Measurements from ENCODE around the gene PRR36. TPM values are rescaled to one million over a fixed set of nuclear protein-coding genes. Genes with fewer than 3 reads are reported as not detected.

Gene PRR36
- total RNA-seq, 2 experiments from 2014 or later: 0.17 TPM; not detected in 1

DNA sequence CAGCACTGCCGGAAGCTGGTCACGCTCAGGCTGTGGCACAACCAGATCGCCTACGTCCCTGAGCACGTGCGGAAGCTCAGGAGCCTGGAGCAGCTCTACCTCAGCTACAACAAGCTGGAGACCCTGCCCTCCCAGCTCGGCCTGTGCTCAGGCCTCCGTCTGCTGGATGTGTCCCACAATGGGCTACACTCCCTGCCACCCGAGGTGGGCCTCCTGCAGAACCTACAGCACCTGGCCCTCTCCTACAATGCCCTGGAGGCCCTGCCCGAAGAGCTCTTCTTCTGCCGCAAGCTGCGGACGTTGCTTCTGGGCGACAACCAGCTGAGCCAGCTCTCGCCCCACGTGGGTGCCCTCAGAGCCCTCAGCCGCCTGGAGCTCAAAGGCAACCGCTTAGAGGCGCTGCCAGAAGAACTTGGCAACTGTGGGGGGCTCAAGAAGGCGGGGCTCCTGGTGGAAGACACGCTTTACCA is 26.2 kb upstream of the PRR36 start:
- ChIA-PET POLR2A (interaction anchor here (1.6 kb wide), 1 partner anchor 295 kb away, joined by 5 read pairs; no protein-coding TSS in a partner anchor), CTCF (ENCODE audit: unreplicated experiment) (no interaction called here)
- Histone ChIP-seq H3K79me2 (ENCODE audit: insufficient read depth, low read depth, low read length) (peaks cover 14% of the 10 kb centered on the region), H3K4me2 (ENCODE audit: low read length) (no peak overlapping the region), H4K20me1 (ENCODE audit: insufficient read depth, low read length) (0 out of 2 replicates have a peak, but pooled peaks cover 9% of the 10 kb centered on the region), H3K36me3 (ENCODE audit: insufficient read depth, low read length) (no peaks in the 10 kb centered on the region), H3K9me2 (ENCODE audit: insufficient read depth, low read length) (no peaks in the 10 kb centered on the region), H3K4me1 (ENCODE audit: insufficient read depth, low read length, poor library complexity, severe bottlenecking) (peaks cover 18% of the 10 kb centered on the region), H3K9me3 (ENCODE audit: low read length) (no peaks in the 10 kb centered on the region), H3K4me3 (ENCODE audit: low read depth, low read length, poor library complexity, severe bottlenecking) (no peak overlapping the region), H3K27ac (ENCODE audit: low read depth, low read length, poor library complexity, severe bottlenecking) (no peak overlapping the region), H2AFZ (ENCODE audit: low read length) (no peak overlapping the region)
- no peak for DNase-seq (ENCODE audit: low spot score)
- no TSS peak for BruUV-seq (replicated peaks)
- intact Hi-C loops (cut with micrococcal nuclease; ENCODE audit: unreplicated experiment): no loop called here
- TF ChIP-seq, protein P1, sequence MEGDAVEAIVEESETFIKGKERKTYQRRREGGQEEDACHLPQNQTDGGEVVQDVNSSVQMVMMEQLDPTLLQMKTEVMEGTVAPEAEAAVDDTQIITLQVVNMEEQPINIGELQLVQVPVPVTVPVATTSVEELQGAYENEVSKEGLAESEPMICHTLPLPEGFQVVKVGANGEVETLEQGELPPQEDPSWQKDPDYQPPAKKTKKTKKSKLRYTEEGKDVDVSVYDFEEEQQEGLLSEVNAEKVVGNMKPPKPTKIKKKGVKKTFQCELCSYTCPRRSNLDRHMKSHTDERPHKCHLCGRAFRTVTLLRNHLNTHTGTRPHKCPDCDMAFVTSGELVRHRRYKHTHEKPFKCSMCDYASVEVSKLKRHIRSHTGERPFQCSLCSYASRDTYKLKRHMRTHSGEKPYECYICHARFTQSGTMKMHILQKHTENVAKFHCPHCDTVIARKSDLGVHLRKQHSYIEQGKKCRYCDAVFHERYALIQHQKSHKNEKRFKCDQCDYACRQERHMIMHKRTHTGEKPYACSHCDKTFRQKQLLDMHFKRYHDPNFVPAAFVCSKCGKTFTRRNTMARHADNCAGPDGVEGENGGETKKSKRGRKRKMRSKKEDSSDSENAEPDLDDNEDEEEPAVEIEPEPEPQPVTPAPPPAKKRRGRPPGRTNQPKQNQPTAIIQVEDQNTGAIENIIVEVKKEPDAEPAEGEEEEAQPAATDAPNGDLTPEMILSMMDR (conservative IDR thresholded peaks at IDR 0.05; ENCODE audit: low read length): no peak

DNA sequence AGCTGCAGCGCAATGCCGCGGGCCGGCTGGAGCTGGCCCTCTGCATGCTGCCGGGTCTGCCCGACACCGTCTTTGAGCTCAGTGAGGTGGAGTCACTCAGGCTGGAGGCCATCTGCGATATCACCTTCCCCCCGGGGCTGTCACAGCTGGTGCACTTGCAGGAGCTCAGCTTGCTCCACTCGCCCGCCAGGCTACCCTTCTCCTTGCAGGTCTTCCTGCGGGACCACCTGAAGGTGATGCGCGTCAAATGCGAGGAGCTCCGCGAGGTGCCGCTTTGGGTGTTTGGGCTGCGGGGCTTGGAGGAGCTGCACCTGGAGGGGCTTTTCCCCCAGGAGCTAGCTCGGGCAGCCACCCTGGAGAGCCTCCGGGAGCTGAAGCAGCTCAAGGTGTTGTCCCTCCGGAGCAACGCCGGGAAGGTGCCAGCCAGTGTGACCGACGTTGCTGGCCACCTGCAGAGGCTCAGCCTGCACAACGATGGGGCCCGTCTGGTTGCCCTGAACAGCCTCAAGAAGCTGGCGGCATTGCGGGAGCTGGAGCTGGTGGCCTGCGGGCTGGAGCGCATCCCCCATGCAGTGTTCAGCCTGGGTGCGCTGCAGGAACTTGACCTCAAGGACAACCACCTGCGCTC is 25.7 kb upstream of the PRR36 start:
- Histone ChIP-seq H3K27ac (ENCODE audit: low read depth, low read length, poor library complexity, severe bottlenecking) (no peak overlapping the region), H2AFZ (ENCODE audit: low read length) (no peak overlapping the region), H3K9me3 (ENCODE audit: low read length) (no peaks in the 10 kb centered on the region), H3K4me2 (ENCODE audit: low read length) (no peak overlapping the region), H3K79me2 (ENCODE audit: insufficient read depth, low read depth, low read length) (peaks cover 8% of the 10 kb centered on the region), H3K4me3 (ENCODE audit: low read depth, low read length, poor library complexity, severe bottlenecking) (no peak overlapping the region), H3K9me2 (ENCODE audit: insufficient read depth, low read length) (no peaks in the 10 kb centered on the region), H3K36me3 (ENCODE audit: insufficient read depth, low read length) (no peaks in the 10 kb centered on the region), H4K20me1 (ENCODE audit: insufficient read depth, low read length) (0 out of 2 replicates have a peak, but pooled peaks cover 6% of the 10 kb centered on the region), H3K4me1 (ENCODE audit: insufficient read depth, low read length, poor library complexity, severe bottlenecking) (peaks cover 12% of the 10 kb centered on the region)
- POLR2A ChIA-PET: no interaction called here
- no peak for DNase-seq (ENCODE audit: low spot score)
- intact Hi-C loops (cut with micrococcal nuclease; ENCODE audit: unreplicated experiment): no loop called here
- no peak for TF ChIP-seq EZH2phosphoT487 (IDR thresholded peaks at IDR 0.05; ENCODE audit: borderline replicate concordance, low read depth, low read length)
- TF ChIP-seq, protein P1 (conservative IDR thresholded peaks at IDR 0.05; ENCODE audit: low read length): no peak
- no TSS peak for BruUV-seq (replicated peaks)
- CTCF ChIA-PET (ENCODE audit: unreplicated experiment): no interaction called here

DNA sequence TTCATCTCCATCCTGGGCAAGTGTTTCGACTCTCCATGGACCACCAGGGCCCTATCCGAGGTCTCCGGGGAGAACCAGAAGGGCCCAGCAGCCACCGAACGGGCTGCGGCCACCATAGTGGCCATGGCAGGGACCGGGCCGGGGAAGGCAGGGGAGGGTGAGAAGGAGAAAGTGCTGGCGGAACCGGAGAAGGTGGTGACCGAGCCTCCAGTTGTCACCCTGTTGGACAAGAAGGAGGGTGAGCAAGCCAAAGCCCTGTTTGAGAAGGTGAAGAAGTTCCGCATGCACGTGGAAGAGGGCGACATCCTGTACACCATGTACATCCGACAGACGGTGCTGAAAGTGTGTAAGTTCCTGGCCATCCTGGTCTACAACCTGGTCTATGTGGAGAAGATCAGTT is 24.8 kb upstream of the PRR36 start:
- H3K27ac ChIP-seq (ENCODE audit: low read depth, low read length, poor library complexity, severe bottlenecking): no peak overlapping the region
- no peak overlapping the region for H3K4me3 ChIP-seq (ENCODE audit: low read depth, low read length, poor library complexity, severe bottlenecking)
- no peaks in the 10 kb centered on the region for H3K9me2 ChIP-seq (ENCODE audit: insufficient read depth, low read length)
- no peaks in the 10 kb centered on the region for H3K9me3 ChIP-seq (ENCODE audit: low read length)
- intact Hi-C loops (cut with micrococcal nuclease; ENCODE audit: unreplicated experiment): no loop called here
- no peaks in the 10 kb centered on the region for H4K20me1 ChIP-seq (ENCODE audit: insufficient read depth, low read length)
- no peak for DNase-seq (ENCODE audit: low spot score)
- TF ChIP-seq EZH2phosphoT487 (IDR thresholded peaks at IDR 0.05; ENCODE audit: borderline replicate concordance, low read depth, low read length): no peak
- TF ChIP-seq, protein P1 (conservative IDR thresholded peaks at IDR 0.05; ENCODE audit: low read length): no peak
- no TSS peak for BruUV-seq (replicated peaks)
- no peak overlapping the region for H2AFZ ChIP-seq (ENCODE audit: low read length)
- H3K36me3 ChIP-seq (ENCODE audit: insufficient read depth, low read length): no peaks in the 10 kb centered on the region
- no peak overlapping the region for H3K4me2 ChIP-seq (ENCODE audit: low read length)
- H3K4me1 ChIP-seq (ENCODE audit: insufficient read depth, low read length, poor library complexity, severe bottlenecking): peaks cover 8% of the 10 kb centered on the region
- H3K79me2 ChIP-seq (ENCODE audit: insufficient read depth, low read depth, low read length): no peaks in the 10 kb centered on the region
- POLR2A ChIA-PET: no interaction called here
- CTCF ChIA-PET (ENCODE audit: unreplicated experiment): interaction anchor here (0.5 kb wide), 1 partner anchor 21 kb away, joined by 14 read pairs; the partner anchor contains the start of gene SNAPC2

Data from OCI-LY7 (cell line).